ENCODE data around the gene RNF19B.

Gene RNF19B

GRCh38 chr1:32890516-32891240 is 73.9 kb downstream of the RNF19B start:
- TF ChIP-seq CTCF (IDR thresholded peaks at IDR 0.05; ENCODE audit: low read depth, low read length, missing control alignments) = no peak
- DNase-seq (ENCODE audit: extremely low read depth, low read depth) = no peak
- H3K4me3 ChIP-seq (replicated peaks; ENCODE audit: low read depth, low read length) = no peak overlapping the region

GRCh38 chr1:32889731-32890278 is 74.8 kb downstream of the RNF19B start:
- no peak overlapping the region for H3K4me3 ChIP-seq (replicated peaks; ENCODE audit: low read depth, low read length)
- no peak for DNase-seq (ENCODE audit: extremely low read depth, low read depth)
- TF ChIP-seq CTCF (IDR thresholded peaks at IDR 0.05; ENCODE audit: low read depth, low read length, missing control alignments) = no peak

- H3K4me3 ChIP-seq (replicated peaks; ENCODE audit: low read depth, low read length) = no peak overlapping the region
- no peak for DNase-seq (ENCODE audit: extremely low read depth, low read depth)
- no peak for TF ChIP-seq CTCF (IDR thresholded peaks at IDR 0.05; ENCODE audit: low read depth, low read length, missing control alignments)
Observed at GRCh38 chr1:32888677-32889420, 75.8 kb downstream of the RNF19B start.

- no peak for DNase-seq (ENCODE audit: extremely low read depth, low read depth)
- no peak overlapping the region for H3K4me3 ChIP-seq (replicated peaks; ENCODE audit: low read depth, low read length)
- no peak for TF ChIP-seq CTCF (IDR thresholded peaks at IDR 0.05; ENCODE audit: low read depth, low read length, missing control alignments)
Observed at GRCh38 chr1:32888134-32888533, 76.5 kb downstream of the RNF19B start.

GRCh38 chr1:32887623-32888022 is 77.0 kb downstream of the RNF19B start:
- no peak for TF ChIP-seq CTCF (IDR thresholded peaks at IDR 0.05; ENCODE audit: low read depth, low read length, missing control alignments)
- no peak for DNase-seq (ENCODE audit: extremely low read depth, low read depth)
- H3K4me3 ChIP-seq (replicated peaks; ENCODE audit: low read depth, low read length) = no peak overlapping the region

GRCh38 chr1:32886828-32887414 is 77.7 kb downstream of the RNF19B start:
- no peak for DNase-seq (ENCODE audit: extremely low read depth, low read depth)
- TF ChIP-seq CTCF (IDR thresholded peaks at IDR 0.05; ENCODE audit: low read depth, low read length, missing control alignments) = no peak
- H3K4me3 ChIP-seq (replicated peaks; ENCODE audit: low read depth, low read length) = no peak overlapping the region
